SK-N-SH (cell line): ENCODE measurements around the gene NAA11.

Experiments used
- CTCF ChIP-seq: fragments of 200-600 bp; sonication (generic); IDR thresholded peaks from 2 replicates; pipeline ENCODE4 v1.6.1; 2017; ENCODE audit warnings: antibody characterized with exemption, mild to moderate bottlenecking, moderate library complexity
- EZH2phosphoT487 ChIP-seq: fragments of 200-600 bp; sonication (generic); IDR thresholded peaks from 2 replicates; pipeline ENCODE4 v1.6.1; 2017; ENCODE audit warnings: low read depth, mixed run types, mild to moderate bottlenecking, antibody characterized with exemption, moderate library complexity, borderline replicate concordance
- FOSL2 ChIP-seq: IDR thresholded peaks from 2 replicates; pipeline ENCODE4 v1.4.0; 2012; ENCODE audit warnings: low read depth, mild to moderate bottlenecking, moderate library complexity, borderline replicate concordance
- POLR2AphosphoS5 ChIP-seq: IDR thresholded peaks from 2 replicates; pipeline ENCODE4 v1.6.1; 2012; ENCODE audit warnings: low read depth, low read length
- SIN3A ChIP-seq: IDR thresholded peaks from 2 replicates; pipeline ENCODE4 v1.6.1; 2012; ENCODE audit warnings: low read depth, mild to moderate bottlenecking, low read length, moderate library complexity, borderline replicate concordance
- SMC3 ChIP-seq: IDR thresholded peaks from 2 replicates; pipeline ENCODE4 v1.6.1; 2012; ENCODE audit warnings: low read depth, low read length, improper control_type of control experiment
- ZBTB33 ChIP-seq: IDR thresholded peaks from 2 replicates; pipeline ENCODE4 v1.4.0; 2012; ENCODE audit warnings: low read depth, borderline replicate concordance
- TF ChIP-seq, protein P1 (sequence below): fragments of 150-350 bp; IDR thresholded peaks from 2 replicates; pipeline ENCODE4 v1.6.1; 2017; ENCODE audit warnings: antibody characterized with exemption, low read length, low read depth, borderline replicate concordance

GRCh38 chr4:79292008-79292407 lies 33.9 kb downstream of the NAA11 start:
- TF ChIP-seq FOSL2: no peak
- TF ChIP-seq CTCF: no peak
- TF ChIP-seq SMC3: no peak
- no peak for TF ChIP-seq POLR2AphosphoS5
- TF ChIP-seq EZH2phosphoT487: no peak
- TF ChIP-seq SIN3A: no peak
- TF ChIP-seq, protein P1, sequence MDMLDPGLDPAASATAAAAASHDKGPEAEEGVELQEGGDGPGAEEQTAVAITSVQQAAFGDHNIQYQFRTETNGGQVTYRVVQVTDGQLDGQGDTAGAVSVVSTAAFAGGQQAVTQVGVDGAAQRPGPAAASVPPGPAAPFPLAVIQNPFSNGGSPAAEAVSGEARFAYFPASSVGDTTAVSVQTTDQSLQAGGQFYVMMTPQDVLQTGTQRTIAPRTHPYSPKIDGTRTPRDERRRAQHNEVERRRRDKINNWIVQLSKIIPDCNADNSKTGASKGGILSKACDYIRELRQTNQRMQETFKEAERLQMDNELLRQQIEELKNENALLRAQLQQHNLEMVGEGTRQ: no peak
- TF ChIP-seq ZBTB33: no peak
